PC-3 (cell line): ENCODE data around the gene SMOC2. TPM values are rescaled to one million over a fixed set of nuclear protein-coding genes. Genes with fewer than 3 reads are reported as not detected.

ENCODE experiments used
- ATAC-seq: fragments of 200-7000 bp; cut with Tn5 transposase; 2 replicates; pipeline ENCODE4 v1.9.1; 2020; ENCODE audit warnings: mild to moderate bottlenecking, moderate library complexity
- BruUV-seq: library from RNA; stranded (reverse); fragments of 400-500 nt; replicated peaks from 2 replicates; lab custom pipeline; 2021; lab: Mats Ljungman, UMichigan
- CTCF ChIA-PET: fragments of 300-600 bp; sonication (Branson Sonifier 250); formaldehyde crosslinking; loops from one replicate; lab custom pipeline; 2022; ENCODE audit warnings: antibody characterized with exemption; lab: Charles Lee
- POLR2A ChIA-PET: fragments of 300-600 bp; sonication (Branson Sonifier 250); formaldehyde crosslinking; loops from one replicate; lab custom pipeline; 2022; ENCODE audit warnings: antibody characterized with exemption; ENCODE audit not compliant: unreplicated experiment; lab: Charles Lee
- DNase-seq: peaks from one replicate; pipeline ENCODE4 v3.0.0-alpha.2; 2015
- H2AFZ ChIP-seq: fragments of 300-600 bp; sonication (generic); 2 replicates; pipeline ENCODE4 v1.6.0; 2016; ENCODE audit warnings: antibody characterized with exemption, low read length
- H3F3A ChIP-seq: fragments of 300-600 bp; sonication (generic); one replicate; pipeline ENCODE4 v1.6.0; 2017; ENCODE audit warnings: antibody characterized with exemption, low read length, control low read depth, mild to moderate bottlenecking; ENCODE audit not compliant: unreplicated experiment
- H3K27ac ChIP-seq: fragments of 300-600 bp; sonication (generic); 2 replicates; pipeline ENCODE4 v1.5.1; 2016; ENCODE audit warnings: mild to moderate bottlenecking, low read length
- H3K27me3 ChIP-seq: fragments of 300-600 bp; sonication (generic); 2 replicates; pipeline ENCODE4 v1.6.1; 2016; ENCODE audit warnings: low read length, mixed read lengths
- H3K36me3 ChIP-seq: fragments of 300-600 bp; sonication (generic); 2 replicates; pipeline ENCODE4 v1.6.1; 2016; ENCODE audit warnings: low read depth, mixed run types, low read length, mixed read lengths
- H3K4me1 ChIP-seq: fragments of 300-600 bp; sonication (generic); 2 replicates; pipeline ENCODE4 v1.5.1; 2016; ENCODE audit warnings: low read length; ENCODE audit not compliant: insufficient read depth
- H3K4me2 ChIP-seq: fragments of 300-600 bp; sonication (generic); 2 replicates; pipeline ENCODE4 v1.6.0; 2016; ENCODE audit warnings: low read length
- H3K4me3 ChIP-seq: fragments of 300-600 bp; sonication (generic); 2 replicates; pipeline ENCODE4 v1.5.1; 2016; ENCODE audit warnings: mild to moderate bottlenecking, low read length, mixed read lengths
- H3K79me2 ChIP-seq: fragments of 300-600 bp; sonication (generic); 2 replicates; pipeline ENCODE4 v1.6.1; 2017; ENCODE audit warnings: low read length, mixed read lengths
- H3K9ac ChIP-seq: fragments of 300-600 bp; sonication (generic); 2 replicates; pipeline ENCODE4 v1.6.0; 2016; ENCODE audit warnings: mild to moderate bottlenecking, low read length
- H3K9me2 ChIP-seq: fragments of 300-600 bp; sonication (generic); replicated peaks from 2 replicates; pipeline ENCODE4 v1.6.1; 2016; ENCODE audit warnings: mixed run types, low read length, mixed read lengths
- H3K9me3 ChIP-seq: fragments of 300-600 bp; sonication (generic); 2 replicates; pipeline ENCODE4 v1.6.1; 2016; ENCODE audit warnings: low read length, mixed read lengths
- H4K20me1 ChIP-seq: fragments of 300-600 bp; sonication (generic); 2 replicates; pipeline ENCODE4 v1.6.1; 2016; ENCODE audit warnings: low read length, mixed read lengths
- CTCF ChIP-seq: fragments of 300-600 bp; sonication (generic); conservative IDR thresholded peaks from 2 replicates; pipeline ENCODE4 v1.5.1; 2017; ENCODE audit warnings: antibody characterized with exemption, low read depth, mild to moderate bottlenecking, low read length
- EZH2 ChIP-seq: fragments of 300-600 bp; sonication (generic); IDR thresholded peaks from one replicate; pipeline ENCODE4 v1.6.1; 2017; ENCODE audit warnings: antibody characterized with exemption, mild to moderate bottlenecking, low read length; ENCODE audit not compliant: unreplicated experiment
- EZH2phosphoT487 ChIP-seq: fragments of 300-600 bp; sonication (generic); IDR thresholded peaks from 2 replicates; pipeline ENCODE4 v1.6.1; 2018; ENCODE audit warnings: mild to moderate bottlenecking, antibody characterized with exemption, low read length, borderline replicate concordance
- intact Hi-C: fragments of 100-400 bp; cut with micrococcal nuclease; formaldehyde crosslinking; loops from 2 replicates; pipeline ENCODE4 v1.9.0; 2023
- total RNA-seq: library from RNA; depleted of rRNA; stranded (reverse); fragments of >200 nt; gene quantifications from 2 replicates; pipeline ENCODE4 v1.2.3, GENCODE V29; 2014

Gene SMOC2
- total RNA-seq, 1 experiment from 2014 or later: not detected

GRCh38 chr6:168485818-168486217, 44.8 kb downstream of the SMOC2 start:
- H4K20me1 ChIP-seq: no peaks in the 10 kb centered on the region
- CTCF ChIA-PET: no interaction called here
- POLR2A ChIA-PET: no interaction called here
- intact Hi-C loops: no loop called here
- no peak for TF ChIP-seq EZH2
- TF ChIP-seq EZH2phosphoT487: no peak
- no peak for TF ChIP-seq CTCF
- H3K4me2 ChIP-seq: no peak overlapping the region
- no peak overlapping the region for H3K4me3 ChIP-seq
- no peaks in the 10 kb centered on the region for H3K36me3 ChIP-seq
- no peaks in the 10 kb centered on the region for H3F3A ChIP-seq
- H3K79me2 ChIP-seq: no peaks in the 10 kb centered on the region
- no peaks in the 10 kb centered on the region for H3K4me1 ChIP-seq
- no peaks in the 10 kb centered on the region for H3K27me3 ChIP-seq
- BruUV-seq: no TSS peak
- ATAC-seq (no peak), DNase-seq (no peak)
- H3K27ac ChIP-seq: no peak overlapping the region
- no peak overlapping the region for H2AFZ ChIP-seq
- no peaks in the 10 kb centered on the region for H3K9me3 ChIP-seq
- no peaks in the 10 kb centered on the region for H3K9me2 ChIP-seq
- no peak overlapping the region for H3K9ac ChIP-seq

- no peak overlapping the region for H3K4me3 ChIP-seq
- ATAC-seq (no peak), DNase-seq (no peak)
- H2AFZ ChIP-seq: no peak overlapping the region
- H3K36me3 ChIP-seq: no peaks in the 10 kb centered on the region
- peaks cover 4% of the 10 kb centered on the region; the same call in 1 of the 2 replicates for H3K27me3 ChIP-seq
- BruUV-seq: no TSS peak
- H3K79me2 ChIP-seq: no peaks in the 10 kb centered on the region
- no peak overlapping the region for H3K27ac ChIP-seq
- H3K4me2 ChIP-seq: no peak overlapping the region
- H3F3A ChIP-seq: no peaks in the 10 kb centered on the region
- intact Hi-C loops: no loop called here
- ChIA-PET CTCF (no interaction called here), POLR2A (no interaction called here)
- H3K9me3 ChIP-seq: no peaks in the 10 kb centered on the region
- H3K9ac ChIP-seq: no peak overlapping the region
- TF ChIP-seq EZH2phosphoT487: no peak
- no peaks in the 10 kb centered on the region for H4K20me1 ChIP-seq
- no peaks in the 10 kb centered on the region for H3K9me2 ChIP-seq
- no peaks in the 10 kb centered on the region for H3K4me1 ChIP-seq
Observed at GRCh38 chr6:168490757-168491156, 49.8 kb downstream of the SMOC2 start.

- H2AFZ ChIP-seq: no peak overlapping the region
- H3K36me3 ChIP-seq: no peaks in the 10 kb centered on the region
- no peaks in the 10 kb centered on the region for H3K79me2 ChIP-seq
- TF ChIP-seq CTCF (no peak), EZH2 (no peak), EZH2phosphoT487 (no peak)
- ATAC-seq (no peak), DNase-seq (no peak)
- H3K9me3 ChIP-seq: no peaks in the 10 kb centered on the region
- no peaks in the 10 kb centered on the region for H3F3A ChIP-seq
- H3K27ac ChIP-seq: no peak overlapping the region
- H3K9me2 ChIP-seq: no peaks in the 10 kb centered on the region
- BruUV-seq: no TSS peak
- no peaks in the 10 kb centered on the region for H4K20me1 ChIP-seq
- CTCF ChIA-PET: no interaction called here
- intact Hi-C loops: no loop called here
- H3K4me3 ChIP-seq: no peak overlapping the region
- no peaks in the 10 kb centered on the region for H3K4me1 ChIP-seq
- H3K27me3 ChIP-seq: peaks cover 4% of the 10 kb centered on the region; the same call in 1 of the 2 replicates
- H3K9ac ChIP-seq: no peak overlapping the region
- POLR2A ChIA-PET: no interaction called here
- H3K4me2 ChIP-seq: no peak overlapping the region
Observed at GRCh38 chr6:168493976-168494375, 53.0 kb downstream of the SMOC2 start.
